A549 (cell line): ENCODE data around the gene MEPCE.

ENCODE experiments used
- HES2 ChIP-seq: fragments of >200 bp; sonication (Bioruptor Twin); formaldehyde crosslinking; IDR thresholded peaks from 2 replicates; pipeline ENCODE4 v1.6.1; 2016
- MAZ ChIP-seq: fragments of 150-350 bp; IDR thresholded peaks from 2 replicates; pipeline ENCODE4 v1.6.1; 2014; ENCODE audit warnings: antibody characterized with exemption, low read depth, low read length, borderline replicate concordance

GRCh38 chr7:100387695-100388094 lies 41.9 kb upstream of the MEPCE start:
- TF ChIP-seq HES2 = no peak
- TF ChIP-seq MAZ = no peak
